Measurements from ENCODE around the gene MAEA.
"Not testable (repeated sequence)": the region's sequence is repeated elsewhere in the genome, so short reads cannot be mapped to it uniquely, and the experiment has no call there.

The MAEA gene

GRCh38 chr4:1323635-1324442 is 34.1 kb downstream of the MAEA start:
- no peaks in the 10 kb centered on the region for H4K20me1 ChIP-seq (ENCODE audit: control insufficient read depth, insufficient read depth, low read depth, low read length)
- H3K9me2 ChIP-seq (replicated peaks; ENCODE audit: control insufficient read depth, low read length), result no peaks in the 10 kb centered on the region
- H3K9me3 ChIP-seq (ENCODE audit: control insufficient read depth, insufficient read depth, low read length), result no peaks in the 10 kb centered on the region
- H3K36me3 ChIP-seq (ENCODE audit: control insufficient read depth, low read length), result peaks cover 61% of the 10 kb centered on the region
- H3K27ac ChIP-seq (ENCODE audit: low read depth, low read length), result no peak overlapping the region
- TF ChIP-seq EZH2phosphoT487 (IDR thresholded peaks at IDR 0.05; ENCODE audit: borderline replicate concordance, low read length) (no peak), CTCF (IDR thresholded peaks at IDR 0.05; ENCODE audit: low read depth, low read length, poor library complexity, severe bottlenecking) (no peak)
- no peaks in the 10 kb centered on the region for H3K27me3 ChIP-seq (ENCODE audit: control insufficient read depth, low read length)
- H3K4me1 ChIP-seq (ENCODE audit: control insufficient read depth, low read length), result no peaks in the 10 kb centered on the region
- no peaks in the 10 kb centered on the region for H3K79me2 ChIP-seq (ENCODE audit: control insufficient read depth, low read length)
- no peak overlapping the region for H3K4me3 ChIP-seq (ENCODE audit: low read length)
- no peaks in the 10 kb centered on the region for H3F3A ChIP-seq (ENCODE audit: control insufficient read depth, insufficient read depth)
- H3K4me2 ChIP-seq (ENCODE audit: low read length), result no peak overlapping the region

- H3F3A ChIP-seq (ENCODE audit: control insufficient read depth, insufficient read depth); H3K4me2 ChIP-seq (ENCODE audit: low read length); H3K27me3 ChIP-seq (ENCODE audit: control insufficient read depth, low read length); H3K9me3 ChIP-seq (ENCODE audit: control insufficient read depth, insufficient read depth, low read length); H3K9me2 ChIP-seq (replicated peaks; ENCODE audit: control insufficient read depth, low read length); H3K79me2 ChIP-seq (ENCODE audit: control insufficient read depth, low read length); H3K4me3 ChIP-seq (ENCODE audit: low read length); H3K4me1 ChIP-seq (ENCODE audit: control insufficient read depth, low read length); H4K20me1 ChIP-seq (ENCODE audit: control insufficient read depth, insufficient read depth, low read depth, low read length); H3K27ac ChIP-seq (ENCODE audit: low read depth, low read length): not testable (repeated sequence)
- H3K36me3 ChIP-seq (ENCODE audit: control insufficient read depth, low read length), result peaks cover 58% of the 10 kb centered on the region
Observed at GRCh38 chr4:1324443-1325175, 34.9 kb downstream of the MAEA start.

- Histone ChIP-seq H3K4me1 (ENCODE audit: control insufficient read depth, low read length) (no peaks in the 10 kb centered on the region), H3K4me3 (ENCODE audit: low read length) (no peak overlapping the region), H3K9me2 (replicated peaks; ENCODE audit: control insufficient read depth, low read length) (no peaks in the 10 kb centered on the region), H3K79me2 (ENCODE audit: control insufficient read depth, low read length) (no peaks in the 10 kb centered on the region; the same call in 1 of the 2 replicates), H3K27ac (ENCODE audit: low read depth, low read length) (no peak overlapping the region), H3K4me2 (ENCODE audit: low read length) (no peak overlapping the region), H4K20me1 (ENCODE audit: control insufficient read depth, insufficient read depth, low read depth, low read length) (no peaks in the 10 kb centered on the region), H3F3A (ENCODE audit: control insufficient read depth, insufficient read depth) (no peaks in the 10 kb centered on the region), H3K36me3 (ENCODE audit: control insufficient read depth, low read length) (peaks cover 58% of the 10 kb centered on the region), H3K9me3 (ENCODE audit: control insufficient read depth, insufficient read depth, low read length) (no peaks in the 10 kb centered on the region), H3K27me3 (ENCODE audit: control insufficient read depth, low read length) (no peaks in the 10 kb centered on the region)
- no peak for TF ChIP-seq CTCF (IDR thresholded peaks at IDR 0.05; ENCODE audit: low read depth, low read length, poor library complexity, severe bottlenecking)
- TF ChIP-seq EZH2phosphoT487 (IDR thresholded peaks at IDR 0.05; ENCODE audit: borderline replicate concordance, low read length), result no peak
Observed at GRCh38 chr4:1325176-1325480, 35.4 kb downstream of the MAEA start.

Measured in DOHH2 (cell line).